K562 (cell line): ENCODE data around the gene KRT14. TPM values are rescaled to one million over a fixed set of nuclear protein-coding genes. Genes with fewer than 3 reads are reported as not detected.

Source experiments
- ATF1 ChIP-seq, 2 experiments: fragments of 450-650 bp in 1 of 2; IDR thresholded peaks; 2 replicates each; pipeline ENCODE4 v1.6.1; 2016; ENCODE audit warnings: missing compliant biosample characterization in 1 of 2, missing genetic modification characterization in 1 of 2
- ATF3 ChIP-seq, 2 experiments: fragments of 450-650 bp in 1 of 2; sonication (generic) in 1 of 2; formaldehyde crosslinking in 1 of 2; IDR thresholded peaks in 1 of 2; conservative IDR thresholded peaks in 1 of 2; 2 replicates each; pipeline versions ENCODE4 v1.6.1 to v1.8.1; 2016 to 2023; ENCODE audit warnings: mild to moderate bottlenecking in 2 of 2, moderate library complexity in 2 of 2, inconsistent platforms in 1 of 2, missing genetic modification reagents in 1 of 2
- CBX3 ChIP-seq, 2 experiments: IDR thresholded peaks; 1 replicate in 1 of 2; 2 replicates in 1 of 2; pipeline ENCODE4 v1.6.1; 2012; ENCODE audit warnings: inconsistent platforms in 2 of 2, low read length in 2 of 2, borderline replicate concordance in 1 of 2, control low read depth in 1 of 2
- CC2D1A ChIP-seq: fragments of 450-650 bp; IDR thresholded peaks from 2 replicates; pipeline ENCODE4 v1.6.1; 2017; ENCODE audit warnings: mild to moderate bottlenecking
- CHD4 ChIP-seq: fragments of 200-600 bp; sonication (generic); IDR thresholded peaks from 3 replicates; pipeline ENCODE4 v1.6.1; 2012; ENCODE audit warnings: low read depth, mild to moderate bottlenecking, mixed read lengths, low read length, inconsistent platforms; ENCODE audit not compliant: insufficient read depth, insufficient replicate concordance, poor library complexity, severe bottlenecking
- GABPB1 ChIP-seq: sonication (generic); formaldehyde crosslinking; IDR thresholded peaks from 2 replicates; pipeline ENCODE4 v1.8.0; 2022; ENCODE audit warnings: mild to moderate bottlenecking, missing genetic modification reagents
- HMGXB4 ChIP-seq: sonication (generic); formaldehyde crosslinking; IDR thresholded peaks from 2 replicates; pipeline ENCODE4 v1.8.1; 2023; ENCODE audit warnings: mild to moderate bottlenecking, missing genetic modification reagents
- MYC ChIP-seq, 2 experiments: fragments of 250-450 bp in 1 of 2; sonication (Bioruptor Pico) in 1 of 2; IDR thresholded peaks; 2 replicates each; pipeline versions ENCODE4 v1.5.1 to v1.6.1; 2012 to 2021; ENCODE audit warnings: low read depth in 2 of 2, borderline replicate concordance in 1 of 2, improper control_type of control experiment in 1 of 2, low read length in 1 of 2, mild to moderate bottlenecking in 1 of 2, moderate library complexity in 1 of 2
- NBN ChIP-seq: fragments of 450-650 bp; IDR thresholded peaks from 2 replicates; pipeline ENCODE4 v1.6.1; 2016; ENCODE audit warnings: low read depth, mild to moderate bottlenecking
- NFIC ChIP-seq: fragments of 450-650 bp; IDR thresholded peaks from 2 replicates; pipeline ENCODE4 v1.6.1; 2017; ENCODE audit warnings: mild to moderate bottlenecking, inconsistent platforms
- PRPF4 ChIP-seq: fragments of 200-400 bp; formaldehyde crosslinking; IDR thresholded peaks from one replicate; pipeline ENCODE4 v1.6.1; 2017; ENCODE audit warnings: low read length, low read depth, mild to moderate bottlenecking; ENCODE audit not compliant: insufficient read depth, poor library complexity, severe bottlenecking
- RCOR1 ChIP-seq, 2 experiments: IDR thresholded peaks; 2 replicates each; pipeline ENCODE4 v1.6.1; 2012; ENCODE audit warnings: low read depth in 2 of 2, low read length in 2 of 2, borderline replicate concordance in 1 of 2, improper control_type of control experiment in 1 of 2
- RFX7 ChIP-seq: fragments of 250-450 bp; sonication (Bioruptor Pico); IDR thresholded peaks from 2 replicates; pipeline ENCODE4 v1.5.1; 2021; ENCODE audit warnings: mild to moderate bottlenecking
- RNF2 ChIP-seq: sonication (generic); IDR thresholded peaks from 2 replicates; pipeline ENCODE4 v1.6.1; 2016
- TRIM28 ChIP-seq: fragments of 450-650 bp; IDR thresholded peaks from 2 replicates; pipeline ENCODE4 v1.6.1; 2017
- XRCC5 ChIP-seq: fragments of 200-400 bp; formaldehyde crosslinking; IDR thresholded peaks from 2 replicates; pipeline ENCODE4 v1.6.1; 2017; ENCODE audit warnings: low read depth, mild to moderate bottlenecking, low read length
- polyA plus RNA-seq, 8 experiments: library from polyadenylated mRNA; depleted of rRNA in 4 of 8; stranded (reverse) in 5 of 8; unstranded in 3 of 8; fragments of >200 nt; fragmentation: Nextera tagmentation in 2 of 8; fragmentation: Illumina TruSeq in 1 of 8; extraction: Ambion mirVana in 2 of 8; extraction: Trizol in 1 of 8; gene quantifications; 2 replicates each; pipeline versions ENCODE4 v1.2.1 to v1.2.3, GENCODE V29; 2011 to 2014; ENCODE audit warnings: inconsistent platforms in 1 of 8, missing spikeins in 1 of 8
- total RNA-seq, 7 experiments: library from RNA; depleted of rRNA in 6 of 7; stranded (reverse); fragments of >200 nt in 6 of 7; fragmentation: Illumina TruSeq in 2 of 7; extraction: Trizol in 2 of 7; gene quantifications; 2 replicates each; pipeline versions ENCODE4 v1.2.1 to v1.2.3, GENCODE V29; 2011 to 2021; ENCODE audit warnings: low replicate concordance in 1 of 7
- TF ChIP-seq, protein P1 (sequence below): fragments of 450-650 bp; formaldehyde crosslinking; IDR thresholded peaks from 2 replicates; pipeline ENCODE4 v1.4.0; 2020; ENCODE audit warnings: mild to moderate bottlenecking, moderate library complexity
- TF ChIP-seq, protein P2 (sequence below), 2 experiments: fragments of 450-650 bp; conservative IDR thresholded peaks; 2 replicates each; pipeline ENCODE4 v1.6.1; 2017; ENCODE audit warnings: mild to moderate bottlenecking in 2 of 2, moderate library complexity in 2 of 2

KRT14 gene
- total and polyA plus RNA-seq, 9 of the 15 experiments (the other 6 are each of a cell fraction or from before 2014, with no cell fraction given), result 0.22 TPM; not detected in 8

DNA sequence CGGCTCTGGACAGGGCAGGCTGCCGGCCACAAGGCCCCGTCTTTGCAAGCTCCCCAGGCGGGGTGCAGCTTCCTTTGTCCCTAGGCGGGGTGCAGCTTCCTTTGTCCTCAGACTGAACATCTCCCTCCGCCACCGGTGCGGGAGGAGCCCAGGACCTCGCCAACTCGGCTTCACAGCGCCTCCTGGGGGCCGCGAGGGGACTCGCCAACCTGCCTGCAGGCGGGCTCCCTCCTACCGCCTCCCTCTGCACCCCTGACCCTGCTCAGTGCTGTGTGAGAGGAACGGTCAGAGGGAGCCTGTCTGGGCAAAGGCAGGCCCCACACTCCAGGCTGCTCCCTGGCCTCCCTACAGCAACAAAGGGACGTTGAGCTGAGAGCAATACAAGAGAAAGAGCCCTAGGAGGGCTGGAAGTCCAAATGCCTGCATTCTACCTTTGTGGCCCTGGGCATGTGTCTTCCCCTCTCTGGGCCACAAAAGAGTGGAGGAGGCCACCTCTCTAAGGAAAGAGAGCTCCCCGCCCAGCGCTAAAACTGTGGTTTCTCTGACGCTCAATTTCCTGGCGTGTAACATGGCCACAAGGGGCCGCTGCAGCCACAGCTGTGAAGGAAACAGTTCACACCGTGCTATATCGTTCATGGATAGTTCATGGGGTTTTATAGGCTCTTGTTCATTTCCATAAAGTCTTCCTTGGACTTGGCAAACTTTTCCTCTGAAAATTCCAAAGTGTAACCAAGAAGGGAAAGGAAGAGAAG lies 37.7 kb downstream of the KRT14 start (continued):
- peak; percentile 71; the same call in 1 of the 2 replicates for TF ChIP-seq NBN
- TF ChIP-seq ATF1 (CRISPR knock-in tag; IDR thresholded peaks at IDR 0.05), result no peak
- TF ChIP-seq ATF1 (tag; IDR thresholded peaks at IDR 0.05), result peak; percentile 65
- TF ChIP-seq ATF3 (IDR thresholded peaks at IDR 0.05), result no peak
- peak; percentile 68; the same call in 1 of the 2 replicates for TF ChIP-seq ATF3 (CRISPR knock-in tag; conservative IDR thresholded peaks at IDR 0.05)
- 0 out of 2 replicates have a peak, but pooled peaks have one; percentile 56 for TF ChIP-seq RFX7 (CRISPR knock-in tag)
- peak; percentile 1; the same call in 1 of the 2 replicates for TF ChIP-seq NFIC
- TF ChIP-seq MYC (IDR thresholded peaks at IDR 0.05; ENCODE audit: low read depth, low read length), result no peak; the same call in 1 of the 2 replicates
- no peak for TF ChIP-seq MYC (CRISPR knock-in tag; IDR thresholded peaks at IDR 0.05; ENCODE audit: borderline replicate concordance, low read depth)
- peak in 1 of 2 experiments; percentile 9; a peak in 1 of 3 replicates for TF ChIP-seq CBX3 (IDR thresholded peaks at IDR 0.05; ENCODE audit: borderline replicate concordance in 1 of 2, low read length in 2 of 2)
- peak; percentile 57; the same call in 1 of the 2 replicates for TF ChIP-seq CC2D1A
- TF ChIP-seq, protein P1, sequence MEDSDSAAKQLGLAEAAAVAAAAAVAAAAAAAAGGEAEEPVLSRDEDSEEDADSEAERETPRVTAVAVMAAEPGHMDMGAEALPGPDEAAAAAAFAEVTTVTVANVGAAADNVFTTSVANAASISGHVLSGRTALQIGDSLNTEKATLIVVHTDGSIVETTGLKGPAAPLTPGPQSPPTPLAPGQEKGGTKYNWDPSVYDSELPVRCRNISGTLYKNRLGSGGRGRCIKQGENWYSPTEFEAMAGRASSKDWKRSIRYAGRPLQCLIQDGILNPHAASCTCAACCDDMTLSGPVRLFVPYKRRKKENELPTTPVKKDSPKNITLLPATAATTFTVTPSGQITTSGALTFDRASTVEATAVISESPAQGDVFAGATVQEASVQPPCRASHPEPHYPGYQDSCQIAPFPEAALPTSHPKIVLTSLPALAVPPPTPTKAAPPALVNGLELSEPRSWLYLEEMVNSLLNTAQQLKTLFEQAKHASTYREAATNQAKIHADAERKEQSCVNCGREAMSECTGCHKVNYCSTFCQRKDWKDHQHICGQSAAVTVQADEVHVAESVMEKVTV (CRISPR knock-in tag), result peak; percentile 77
- TF ChIP-seq XRCC5, result peak; percentile 92; the same call in 1 of the 2 replicates
- TF ChIP-seq HMGXB4, result 0 out of 2 replicates have a peak, but pooled peaks have one; percentile 24
- TF ChIP-seq CHD4, result no peak
- 0 out of 2 replicates have a peak, but pooled peaks have one; percentile 43 for TF ChIP-seq GABPB1 (CRISPR knock-in tag)
- TF ChIP-seq, protein P2, sequence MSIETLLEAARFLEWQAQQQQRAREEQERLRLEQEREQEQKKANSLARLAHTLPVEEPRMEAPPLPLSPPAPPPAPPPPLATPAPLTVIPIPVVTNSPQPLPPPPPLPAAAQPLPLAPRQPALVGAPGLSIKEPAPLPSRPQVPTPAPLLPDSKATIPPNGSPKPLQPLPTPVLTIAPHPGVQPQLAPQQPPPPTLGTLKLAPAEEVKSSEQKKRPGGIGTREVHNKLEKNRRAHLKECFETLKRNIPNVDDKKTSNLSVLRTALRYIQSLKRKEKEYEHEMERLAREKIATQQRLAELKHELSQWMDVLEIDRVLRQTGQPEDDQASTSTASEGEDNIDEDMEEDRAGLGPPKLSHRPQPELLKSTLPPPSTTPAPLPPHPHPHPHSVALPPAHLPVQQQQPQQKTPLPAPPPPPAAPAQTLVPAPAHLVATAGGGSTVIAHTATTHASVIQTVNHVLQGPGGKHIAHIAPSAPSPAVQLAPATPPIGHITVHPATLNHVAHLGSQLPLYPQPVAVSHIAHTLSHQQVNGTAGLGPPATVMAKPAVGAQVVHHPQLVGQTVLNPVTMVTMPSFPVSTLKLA (conservative IDR thresholded peaks at IDR 0.05), result peak in 1 of 2 experiments; percentile 25; a peak in 1 of 4 replicates
- TF ChIP-seq RCOR1 (IDR thresholded peaks at IDR 0.05; ENCODE audit: borderline replicate concordance in 1 of 2, low read depth in 2 of 2, low read length in 2 of 2), result peak in 1 of 2 experiments; percentile 67; a peak in 1 of 4 replicates
- TF ChIP-seq PRPF4, result no peak
- TF ChIP-seq RNF2, result no peak
- 0 out of 2 replicates have a peak, but pooled peaks have one; percentile 25 for TF ChIP-seq TRIM28
